Diencephalon (tissue), 1 donor: ENCODE data around the gene PSMC2. TPM values are rescaled to one million over a fixed set of nuclear protein-coding genes. Genes with fewer than 3 reads are reported as not detected.

ENCODE experiments used
- small RNA-seq: library from RNA; depleted of rRNA; stranded (forward); fragments of <200 nt; gene quantifications from one replicate; pipeline ENCODE3, GENCODE V24; 2014
- total RNA-seq: library from RNA; depleted of rRNA; stranded (reverse); fragments of >200 nt; gene quantifications from one replicate; pipeline ENCODE4 v1.2.3, GENCODE V29; 2014

The PSMC2 gene
- total RNA-seq = 102 TPM

GRCh38 chr7:103347507-103348267 lies at the start of gene PSMC2:
Gene PSMC2 (plus strand): TSS chr7:103347643. CDS start chr7:103347712, 69 bp downstream.

GRCh38 chr7:103344453-103345149 lies 2.8 kb upstream of the PSMC2 start, which contains the start of gene DNAJC2:
Gene DNAJC2 (minus strand): TSS chr7:103344767. CDS start chr7:103344622, 145 bp downstream.

Small RNAs within 50 kb of the gene (small RNA-seq; reads per million reads assigned to genes)
- gene RPS29P16 = not detected

Other genes starting within 250 kb of the PSMC2 start
- gene NAPEPLD, start 198.5 kb upstream of the PSMC2 start, total RNA-seq = 24.0 TPM
- 60.4 TPM for gene PMPCB, start 50.2 kb upstream of the PSMC2 start, total RNA-seq
- gene DNAJC2, start 2.9 kb upstream of the PSMC2 start, total RNA-seq = 19.6 TPM
- 0.46 TPM for gene SLC26A5, start 98.6 kb downstream of the PSMC2 start, total RNA-seq